Uterus (tissue), 2 donors: ENCODE results near the gene CRYGB.
A peak's percentile ranks its signal among the peaks of the same experiment; 100 is the strongest.

Experiments
- POLR2A ChIP-seq, 2 donors: fragments of 450-650 bp; IDR thresholded peaks; one replicate each; pipeline ENCODE4 v1.6.1; 2016; ENCODE audit warnings: antibody characterized with exemption in 2 of 2, mild to moderate bottlenecking in 1 of 2, moderate library complexity in 1 of 2
- TF ChIP-seq, protein P1 (sequence below), 4 experiments: fragments of 200-600 bp in 2 of 4; fragments of 450-650 bp in 2 of 4; sonication (generic) in 2 of 4; IDR thresholded peaks; one replicate each; pipeline ENCODE4 v1.5.1; 2016 to 2019; ENCODE audit warnings: antibody characterized with exemption in 4 of 4, mild to moderate bottlenecking in 2 of 4, moderate library complexity in 1 of 4

- TF ChIP-seq POLR2A (IDR thresholded peaks at IDR 0.05), result no peak
- TF ChIP-seq, protein P1, sequence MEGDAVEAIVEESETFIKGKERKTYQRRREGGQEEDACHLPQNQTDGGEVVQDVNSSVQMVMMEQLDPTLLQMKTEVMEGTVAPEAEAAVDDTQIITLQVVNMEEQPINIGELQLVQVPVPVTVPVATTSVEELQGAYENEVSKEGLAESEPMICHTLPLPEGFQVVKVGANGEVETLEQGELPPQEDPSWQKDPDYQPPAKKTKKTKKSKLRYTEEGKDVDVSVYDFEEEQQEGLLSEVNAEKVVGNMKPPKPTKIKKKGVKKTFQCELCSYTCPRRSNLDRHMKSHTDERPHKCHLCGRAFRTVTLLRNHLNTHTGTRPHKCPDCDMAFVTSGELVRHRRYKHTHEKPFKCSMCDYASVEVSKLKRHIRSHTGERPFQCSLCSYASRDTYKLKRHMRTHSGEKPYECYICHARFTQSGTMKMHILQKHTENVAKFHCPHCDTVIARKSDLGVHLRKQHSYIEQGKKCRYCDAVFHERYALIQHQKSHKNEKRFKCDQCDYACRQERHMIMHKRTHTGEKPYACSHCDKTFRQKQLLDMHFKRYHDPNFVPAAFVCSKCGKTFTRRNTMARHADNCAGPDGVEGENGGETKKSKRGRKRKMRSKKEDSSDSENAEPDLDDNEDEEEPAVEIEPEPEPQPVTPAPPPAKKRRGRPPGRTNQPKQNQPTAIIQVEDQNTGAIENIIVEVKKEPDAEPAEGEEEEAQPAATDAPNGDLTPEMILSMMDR (IDR thresholded peaks at IDR 0.05), result peak; percentile 62 to 79 (median 72)
Observed at GRCh38 chr2:208175069-208175839, 29.3 kb upstream of the CRYGB start.
